ENCODE measurements around the gene MAMLD1.

MAMLD1 gene

DNA sequence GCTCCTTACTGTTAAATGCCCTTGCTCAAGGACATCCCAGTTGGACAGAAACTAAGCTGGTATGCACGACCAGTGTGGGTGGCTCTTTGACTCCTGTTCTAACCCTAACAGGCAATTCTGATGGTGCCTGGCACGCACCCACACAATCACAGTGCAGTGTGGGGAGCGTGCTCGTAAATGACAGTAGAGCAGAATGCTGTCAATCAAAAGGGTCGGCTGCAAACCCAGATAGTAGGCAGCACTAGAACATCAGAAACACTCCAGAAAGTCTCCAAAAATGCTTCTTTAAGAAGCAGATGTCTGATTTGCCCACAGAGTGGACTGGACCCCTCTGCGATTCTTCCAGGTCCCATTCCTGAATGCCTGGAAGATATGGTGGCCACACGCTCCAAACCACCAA lies 167.7 kb downstream of the MAMLD1 start:
- DNase-seq (ENCODE audit: low spot score) = no peak

DNA sequence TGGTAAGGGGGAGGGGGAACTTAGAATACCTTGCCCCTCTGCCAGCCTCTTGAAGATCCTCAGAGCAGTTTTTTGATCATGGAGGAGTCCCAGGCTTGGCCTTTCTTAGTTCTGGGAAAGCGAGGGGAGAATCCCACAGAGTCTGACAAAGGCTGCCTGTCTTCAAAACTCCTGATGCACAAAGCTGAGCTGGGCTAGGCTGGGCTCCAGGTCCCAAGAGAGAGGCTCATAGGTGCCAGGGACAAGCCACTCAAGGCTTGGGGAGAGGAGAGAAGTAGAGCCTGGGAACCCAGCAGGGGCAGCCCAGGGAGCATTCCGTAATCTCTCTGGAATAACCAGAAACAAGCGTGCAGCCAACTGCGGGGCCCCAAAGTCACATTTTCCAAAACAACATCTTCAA lies 168.3 kb downstream of the MAMLD1 start:
- DNase-seq (ENCODE audit: low spot score) = no peak

DNA sequence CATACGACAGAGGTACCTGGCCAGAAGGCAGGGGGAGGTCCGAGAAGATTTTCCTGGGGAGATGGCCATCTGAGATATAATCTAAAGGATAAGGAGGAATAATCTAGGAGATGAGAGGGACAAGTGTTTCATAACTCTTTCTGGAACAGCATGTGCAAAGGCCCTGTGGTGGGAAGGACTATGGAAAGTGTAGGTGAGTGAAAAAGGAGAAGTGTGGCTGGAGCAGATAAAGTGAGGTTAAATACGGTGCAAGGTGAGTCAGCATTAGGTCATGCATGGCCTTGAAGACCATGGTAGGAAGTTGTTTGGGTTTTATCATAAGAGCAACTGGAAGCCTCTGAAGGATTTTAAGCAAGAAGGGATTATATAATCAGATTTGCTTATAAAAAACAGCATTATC lies 170.7 kb downstream of the MAMLD1 start:
- no peak for DNase-seq (ENCODE audit: low spot score)

DNA sequence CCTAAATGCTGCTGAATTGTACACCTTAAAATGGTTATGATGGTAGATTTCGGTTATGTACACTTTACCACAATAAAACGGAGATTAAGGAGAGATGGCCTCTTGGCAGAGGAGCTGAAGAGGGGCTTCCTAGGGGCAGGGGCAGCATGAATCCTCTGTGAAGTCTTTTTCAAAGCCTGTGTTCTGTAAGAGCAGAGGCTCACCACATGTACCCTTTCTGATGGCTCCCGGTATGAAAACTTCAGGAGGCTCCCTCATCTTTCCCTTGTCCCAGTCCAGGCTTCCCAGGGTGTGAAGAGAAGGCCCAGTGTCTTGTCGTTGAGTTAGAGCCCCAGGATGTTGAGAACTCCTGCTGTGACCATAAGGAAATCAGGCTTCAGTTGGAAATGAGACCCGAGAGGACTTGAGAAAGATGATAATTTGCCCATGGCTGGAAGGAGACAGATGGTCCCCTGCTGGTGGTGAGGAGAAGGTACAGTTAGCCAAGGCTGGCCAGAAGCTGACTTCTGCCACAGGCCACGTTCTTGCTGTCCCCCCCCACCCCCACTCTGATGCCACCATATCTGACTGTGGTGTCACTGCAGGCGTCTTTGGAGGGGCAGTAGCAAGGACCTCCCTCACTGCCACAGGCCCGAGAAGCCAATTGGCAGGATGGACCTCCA lies 173.5 kb downstream of the MAMLD1 start:
- DNase-seq (ENCODE audit: low spot score) = no peak

DNA sequence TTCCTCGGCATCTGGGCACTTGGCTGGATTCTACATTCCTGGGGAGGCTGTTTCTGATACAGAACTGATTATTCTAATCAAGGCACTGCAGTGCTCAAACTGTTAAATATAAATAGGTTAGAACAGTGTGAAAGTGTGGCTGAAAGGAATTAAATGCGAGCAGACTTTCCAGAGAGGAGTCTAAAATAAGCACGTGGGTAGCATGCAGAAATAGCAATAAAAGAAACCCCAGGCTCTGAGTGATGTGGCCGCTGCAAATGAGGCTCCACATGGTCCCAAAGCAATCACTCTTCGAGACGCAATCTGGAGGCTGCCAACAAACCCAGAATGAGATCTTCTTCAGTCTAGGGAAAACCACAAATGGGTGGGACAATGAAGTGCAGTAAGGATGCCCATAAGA lies 174.7 kb downstream of the MAMLD1 start:
- DNase-seq (ENCODE audit: low spot score) = no peak

DNA sequence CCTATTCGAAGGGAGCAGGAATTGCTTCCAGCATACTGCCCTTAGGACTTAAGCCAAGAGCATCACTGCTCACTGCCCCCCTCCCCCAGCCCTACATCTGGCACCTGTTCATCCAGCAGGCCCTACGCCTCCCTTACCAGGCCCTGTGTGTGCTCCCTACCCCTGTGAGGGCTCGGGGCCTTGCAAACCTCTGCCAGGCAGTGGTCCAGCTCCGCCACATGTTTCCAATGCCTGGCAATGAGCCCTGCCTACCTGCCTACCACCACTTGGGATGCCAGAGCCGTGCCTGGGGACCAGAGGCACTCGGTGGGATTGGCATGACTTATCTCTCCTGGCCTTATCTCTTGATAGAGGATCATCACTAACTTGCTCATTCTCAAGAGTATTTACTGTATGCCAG lies 177.8 kb downstream of the MAMLD1 start:
- DNase-seq (ENCODE audit: low spot score) = no peak

DNA sequence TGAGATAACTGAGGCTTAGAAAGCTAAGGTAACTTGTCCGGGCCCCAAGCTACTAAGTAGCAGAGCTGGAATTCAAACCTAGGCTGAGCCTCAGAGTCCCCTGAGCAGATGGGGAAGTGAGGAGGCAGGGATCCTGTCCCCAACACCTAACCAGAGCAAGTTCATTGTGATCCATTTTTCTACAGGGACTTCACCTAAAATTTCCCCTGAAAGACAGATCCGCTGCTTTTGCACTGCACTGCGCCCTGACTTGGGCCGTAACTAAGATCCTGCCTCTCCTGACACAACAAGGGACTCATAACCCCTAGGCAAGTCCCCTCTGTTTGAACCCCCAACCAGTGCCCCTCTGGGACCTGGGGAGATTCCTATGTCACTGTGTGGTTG lies 179.7 kb downstream of the MAMLD1 start:
- no peak for DNase-seq (ENCODE audit: low spot score)

DNA sequence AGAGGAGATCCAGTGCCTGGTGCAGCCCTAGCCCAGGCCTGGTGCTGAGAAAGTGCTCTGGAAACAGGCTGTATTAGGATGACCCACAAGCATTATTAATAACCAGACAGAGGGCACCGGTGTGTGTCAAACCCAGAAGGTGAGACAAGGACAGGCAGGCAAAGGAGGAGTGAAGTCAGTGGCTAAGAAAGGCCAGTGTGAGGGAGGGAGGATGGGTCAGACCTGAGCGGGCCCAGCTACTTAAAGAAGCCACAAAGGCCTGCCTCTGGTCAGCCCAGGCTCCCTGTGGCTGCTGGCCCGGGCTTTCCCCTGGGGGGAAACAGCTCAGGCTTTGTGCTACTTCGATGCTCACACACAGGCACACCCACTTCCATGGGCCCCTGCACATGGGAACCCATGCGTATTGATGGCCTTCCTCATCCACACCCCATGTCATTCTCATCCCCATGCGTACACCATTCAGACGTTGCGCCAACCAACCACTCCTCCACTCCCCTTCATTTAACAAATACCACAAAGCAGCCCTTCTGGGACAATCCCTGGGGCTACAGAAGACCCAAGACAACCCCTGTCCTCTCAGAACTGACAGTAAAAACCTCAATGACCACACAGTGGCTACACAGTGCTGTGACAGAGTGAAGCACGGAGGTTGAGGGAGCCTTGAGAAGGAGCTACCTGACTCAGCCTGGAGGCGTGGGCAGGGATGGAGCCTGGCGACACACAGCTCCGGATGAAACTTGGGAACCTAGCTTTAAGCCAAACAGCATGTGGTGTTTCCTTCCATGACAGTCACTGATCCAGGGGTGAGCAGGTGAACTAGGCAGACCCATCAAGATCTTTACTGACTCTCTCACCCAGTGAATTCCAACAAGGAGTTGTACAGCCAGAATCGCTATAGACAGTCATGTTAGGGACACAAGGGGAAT lies 180.4 kb downstream of the MAMLD1 start:
- no peak for DNase-seq (ENCODE audit: low spot score)

DNA sequence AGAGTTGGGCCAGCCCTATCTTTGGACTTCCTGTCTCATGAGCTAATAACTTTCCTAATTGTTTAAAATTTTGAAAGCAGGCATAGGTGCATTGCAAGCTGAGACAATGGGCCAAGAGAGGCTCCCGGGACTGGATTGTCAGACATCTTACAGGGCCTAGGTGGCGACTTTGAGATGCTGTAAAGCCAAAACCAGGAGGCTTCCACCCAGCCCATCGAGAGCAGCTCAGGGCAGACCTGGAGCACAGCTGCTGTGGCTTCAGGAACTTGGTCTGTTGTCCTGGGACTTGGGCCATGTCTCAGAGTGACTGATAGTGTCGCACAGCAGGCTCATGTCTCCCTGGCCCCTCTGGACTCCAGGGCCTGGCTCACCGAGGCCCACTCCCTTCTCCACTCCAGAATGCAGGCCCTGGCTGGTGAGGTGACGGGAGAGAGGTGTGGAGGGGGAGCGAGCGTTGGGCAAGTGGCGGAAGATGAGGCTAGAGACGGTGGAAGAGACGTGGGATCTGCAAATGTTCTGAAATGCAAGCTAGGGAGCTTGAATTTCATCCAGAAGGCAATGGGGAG lies 181.2 kb downstream of the MAMLD1 start:
- DNase-seq (ENCODE audit: low spot score) = no peak

DNA sequence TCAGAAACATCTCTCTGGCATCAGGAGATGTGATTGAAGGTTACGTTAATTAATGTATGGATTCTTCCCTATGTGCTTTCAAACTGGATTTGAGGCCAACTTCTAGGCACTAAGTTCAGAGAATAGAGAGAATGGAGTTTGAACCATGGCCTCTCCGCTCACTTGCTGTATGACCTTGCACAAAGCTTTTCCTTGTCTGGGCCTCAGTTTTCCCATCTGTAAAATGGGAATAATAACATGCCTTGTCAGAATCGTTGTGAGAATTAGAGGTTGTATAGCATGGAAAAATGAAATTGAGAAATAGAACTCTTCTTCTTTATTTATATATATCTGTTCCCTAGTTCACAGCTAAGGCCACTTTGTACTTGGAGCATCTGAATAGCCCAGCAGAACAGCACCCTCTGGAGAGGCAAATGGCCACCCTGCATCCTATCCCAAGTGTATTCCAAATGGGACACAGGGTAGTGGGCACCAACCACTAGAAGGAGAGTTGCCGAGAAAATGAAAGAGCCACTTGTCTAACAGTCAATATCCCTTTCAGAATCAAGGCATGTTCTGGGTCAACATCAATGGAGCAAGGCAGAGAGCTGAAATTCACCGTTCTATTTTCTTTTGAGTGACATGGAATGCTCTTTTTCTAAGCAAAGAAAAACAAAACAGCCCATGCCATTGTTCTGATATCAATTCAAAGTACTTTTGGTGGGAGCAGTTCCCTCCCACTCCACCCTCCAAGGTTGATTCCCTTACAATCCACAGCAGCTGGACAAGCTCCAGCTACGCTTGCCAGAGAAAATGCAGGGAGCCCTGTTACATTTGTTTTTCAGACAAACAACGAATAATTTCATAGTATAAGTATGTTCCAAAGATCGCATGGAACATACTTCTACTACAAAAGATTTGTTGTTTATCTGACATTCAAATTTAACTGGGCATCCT lies 182.0 kb downstream of the MAMLD1 start:
- DNase-seq (ENCODE audit: low spot score) = no peak

DNA sequence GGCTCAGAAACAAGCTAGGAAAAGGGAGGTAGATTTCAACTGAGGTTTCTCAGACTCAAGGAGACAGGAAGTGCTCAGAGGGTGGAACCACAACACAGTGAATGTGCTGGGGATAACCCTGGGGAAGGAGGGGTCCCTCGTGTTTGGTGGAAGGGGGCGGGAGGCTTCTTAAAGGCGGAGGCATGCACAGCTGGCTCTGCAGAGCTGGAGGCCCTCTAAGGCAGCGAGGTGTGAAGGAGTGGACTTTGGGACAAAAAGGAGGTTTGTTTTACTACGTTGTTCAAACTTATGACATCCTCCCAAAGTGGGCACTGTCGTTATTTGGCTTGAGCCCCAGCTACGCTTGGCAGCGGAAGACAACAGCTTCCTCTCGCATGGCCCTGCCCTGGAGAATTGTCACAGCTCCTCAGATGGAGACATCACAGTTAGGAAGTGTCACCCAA lies 183.6 kb downstream of the MAMLD1 start:
- DNase-seq (ENCODE audit: low spot score) = no peak

DNA sequence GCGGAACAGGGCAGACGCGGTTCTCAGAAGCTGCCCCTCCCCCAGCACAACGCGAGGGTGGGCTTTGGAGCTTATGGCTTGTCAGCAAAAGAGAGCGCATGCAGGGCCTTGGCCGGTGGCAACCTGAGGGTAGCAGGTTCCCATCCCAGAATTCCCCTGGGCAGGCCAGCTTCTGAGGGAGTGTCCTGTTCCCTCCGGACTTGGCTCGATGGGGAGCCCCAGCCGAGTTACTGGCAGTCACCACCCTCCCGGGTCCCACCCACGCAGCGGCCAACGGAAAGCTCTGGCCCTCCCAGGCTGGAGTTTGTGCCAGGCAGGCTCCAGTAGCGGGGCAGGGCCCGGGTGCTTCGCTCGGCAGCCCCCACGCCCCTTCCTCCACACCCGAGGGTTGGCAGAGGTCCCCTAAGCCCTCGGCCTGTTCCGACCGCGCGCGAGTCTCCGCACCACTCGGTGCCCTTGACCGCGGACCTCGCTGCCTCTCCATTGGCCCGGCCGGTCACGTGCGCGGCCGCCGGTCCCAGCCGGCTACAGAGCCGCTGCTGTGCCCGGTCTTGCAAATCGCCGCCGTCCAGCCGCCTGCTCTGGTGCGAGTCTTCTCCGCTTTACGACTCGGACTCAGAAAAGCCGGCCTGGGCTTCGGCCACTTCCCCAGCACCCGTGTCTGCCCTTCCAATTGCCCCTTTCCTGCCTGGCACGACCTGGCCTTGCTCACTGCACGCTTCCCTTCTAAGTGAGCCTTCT lies 184.4 kb downstream of the MAMLD1 start:
- peak; percentile 74 for DNase-seq (ENCODE audit: low spot score)

DNA sequence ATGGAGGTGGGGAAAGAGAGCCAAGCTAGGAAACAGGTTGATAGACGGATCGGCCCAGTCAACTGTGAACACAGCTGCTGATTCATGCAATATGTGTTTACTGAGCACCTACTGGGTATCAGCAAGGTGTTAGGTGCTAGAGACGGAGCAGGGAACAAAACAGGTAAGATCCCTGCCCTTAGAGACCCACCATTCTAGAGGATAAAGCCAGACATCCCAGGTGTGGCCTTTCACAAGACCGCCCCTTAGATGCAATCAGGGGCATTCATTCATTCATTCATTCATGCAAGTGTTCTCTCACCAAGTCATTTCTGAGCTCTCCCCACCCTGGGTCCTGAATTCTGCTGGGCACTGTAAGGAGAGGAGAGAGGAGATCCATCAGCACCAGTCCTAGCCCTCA lies 185.1 kb downstream of the MAMLD1 start:
- DNase-seq (ENCODE audit: low spot score) = no peak

DNA sequence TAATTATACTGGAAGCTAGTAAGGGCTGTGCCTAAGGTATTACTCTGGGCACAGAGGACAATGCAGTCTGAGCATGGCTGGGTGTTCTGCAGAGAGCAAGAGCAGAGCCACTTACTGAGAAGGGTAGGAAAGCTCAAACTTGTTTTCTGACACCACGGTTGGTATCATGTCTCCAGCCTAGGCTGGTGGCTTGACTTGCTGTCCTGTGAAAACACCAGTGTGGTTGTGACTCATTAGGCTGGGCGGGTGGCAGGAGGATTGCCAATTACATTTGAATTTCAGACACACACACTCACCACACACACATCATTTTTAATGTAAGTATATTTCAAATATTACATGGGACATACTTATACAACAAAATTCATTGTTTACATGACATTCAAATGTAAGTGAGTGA lies 185.6 kb downstream of the MAMLD1 start:
- peak; percentile 18 for DNase-seq (ENCODE audit: low spot score)

DNA sequence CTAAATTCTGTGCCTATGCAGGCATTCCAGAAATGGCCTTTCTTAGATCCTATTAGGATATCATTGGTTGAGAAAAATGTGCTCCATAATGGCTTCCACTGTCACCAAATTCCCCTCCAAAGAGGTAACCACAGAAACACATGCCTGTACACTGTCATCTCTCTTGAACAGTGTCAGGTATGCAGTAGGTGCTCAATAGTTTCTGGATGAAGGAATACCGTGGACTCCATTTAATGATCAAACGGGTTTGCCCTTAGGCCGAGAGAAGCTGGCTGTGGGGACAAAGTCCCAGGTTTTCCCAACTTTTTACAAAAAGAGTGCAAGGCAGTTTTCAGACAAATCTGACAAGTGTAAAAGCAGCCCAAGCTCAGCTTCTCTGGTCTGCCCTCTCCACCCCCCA lies 188.8 kb downstream of the MAMLD1 start:
- DNase-seq (ENCODE audit: low spot score) = no peak

DNA sequence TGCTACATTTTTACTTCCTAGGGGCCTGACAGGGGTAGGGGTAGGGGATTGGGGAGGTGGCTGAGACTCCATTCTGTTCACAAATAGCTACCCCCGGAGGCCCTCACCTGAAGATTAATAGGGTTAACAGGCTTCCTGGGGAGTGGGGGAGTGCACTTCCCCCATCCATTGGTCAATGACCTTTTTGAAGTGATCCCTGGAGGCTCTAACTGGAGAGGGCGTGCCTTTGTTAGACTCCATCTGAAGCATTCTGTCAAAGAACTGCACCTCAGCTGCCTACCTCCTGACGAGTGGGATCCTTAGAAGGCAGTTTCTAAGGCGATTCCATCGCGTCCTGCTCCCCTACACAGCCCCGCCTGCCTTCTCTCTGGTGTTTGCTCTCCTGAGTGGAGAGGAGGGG lies 195.3 kb downstream of the MAMLD1 start:
- DNase-seq (ENCODE audit: low spot score) = no peak
